ENCODE results near the gene SDK1.

DNA sequence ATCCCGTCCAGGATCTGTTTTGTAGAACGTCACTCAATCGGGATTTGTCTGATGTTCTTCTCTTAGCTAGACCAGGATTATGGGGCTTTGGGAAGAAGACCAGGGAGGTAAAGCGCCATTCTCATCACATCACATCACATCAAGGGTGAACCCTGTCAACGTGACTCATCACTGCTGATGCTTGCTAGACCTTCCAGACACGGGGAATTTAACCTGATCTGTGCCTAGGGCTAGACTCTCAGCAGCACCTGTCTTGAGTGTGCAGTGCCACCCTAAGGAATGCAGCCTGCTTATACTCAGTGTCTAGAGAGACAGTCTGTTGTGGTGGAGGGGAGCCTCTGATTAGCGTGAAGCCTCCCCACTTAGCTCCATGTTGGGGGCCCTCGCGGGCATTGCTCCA lies 702.5 kb downstream of the SDK1 start:
- TF ChIP-seq, protein P1, sequence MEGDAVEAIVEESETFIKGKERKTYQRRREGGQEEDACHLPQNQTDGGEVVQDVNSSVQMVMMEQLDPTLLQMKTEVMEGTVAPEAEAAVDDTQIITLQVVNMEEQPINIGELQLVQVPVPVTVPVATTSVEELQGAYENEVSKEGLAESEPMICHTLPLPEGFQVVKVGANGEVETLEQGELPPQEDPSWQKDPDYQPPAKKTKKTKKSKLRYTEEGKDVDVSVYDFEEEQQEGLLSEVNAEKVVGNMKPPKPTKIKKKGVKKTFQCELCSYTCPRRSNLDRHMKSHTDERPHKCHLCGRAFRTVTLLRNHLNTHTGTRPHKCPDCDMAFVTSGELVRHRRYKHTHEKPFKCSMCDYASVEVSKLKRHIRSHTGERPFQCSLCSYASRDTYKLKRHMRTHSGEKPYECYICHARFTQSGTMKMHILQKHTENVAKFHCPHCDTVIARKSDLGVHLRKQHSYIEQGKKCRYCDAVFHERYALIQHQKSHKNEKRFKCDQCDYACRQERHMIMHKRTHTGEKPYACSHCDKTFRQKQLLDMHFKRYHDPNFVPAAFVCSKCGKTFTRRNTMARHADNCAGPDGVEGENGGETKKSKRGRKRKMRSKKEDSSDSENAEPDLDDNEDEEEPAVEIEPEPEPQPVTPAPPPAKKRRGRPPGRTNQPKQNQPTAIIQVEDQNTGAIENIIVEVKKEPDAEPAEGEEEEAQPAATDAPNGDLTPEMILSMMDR (conservative IDR thresholded peaks at IDR 0.05): no peak
- no peak for TF ChIP-seq ZFX (IDR thresholded peaks at IDR 0.05)
